ENCODE data around the gene KRTAP29-1. TPM values are rescaled to one million over a fixed set of nuclear protein-coding genes. Genes with fewer than 3 reads are reported as not detected.

The KRTAP29-1 gene
- total RNA-seq, 2 experiments from 2014 or later = not detected

DNA sequence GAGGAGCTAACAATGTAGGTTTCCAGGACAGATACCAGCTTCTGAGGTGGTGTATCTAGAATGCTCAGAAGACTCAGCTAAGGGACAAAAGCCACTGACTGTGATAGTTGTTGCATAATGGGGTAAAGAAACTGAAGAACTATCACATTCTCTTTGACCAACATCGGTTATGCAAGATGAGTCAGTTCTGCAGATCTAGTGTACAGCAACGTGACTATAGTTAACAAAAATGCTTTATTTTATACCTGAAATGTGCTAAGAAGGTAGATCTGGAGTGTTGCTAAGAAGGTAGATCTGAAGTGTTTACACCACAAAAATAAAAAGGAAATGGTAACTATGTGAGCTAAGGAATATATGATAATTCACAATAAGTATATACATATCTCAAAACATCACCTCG is 34.9 kb downstream of the KRTAP29-1 start:
- Mint-ChIP-seq H3K4me1 (ENCODE audit: low read depth) (peaks cover 8% of the 10 kb centered on the region), H3K27me3 (peaks cover 7% of the 10 kb centered on the region), H3K4me3 (no peak overlapping the region), H3K27ac (no peak overlapping the region), H3K9me3 (no peaks in the 10 kb centered on the region), H3K36me3 (ENCODE audit: low read depth) (no peaks in the 10 kb centered on the region)
- H3K27me3 ChIP-seq (ENCODE audit: control insufficient read depth in 1 of 2, insufficient read depth in 2 of 2, low read length in 2 of 2) = no peaks in the 10 kb centered on the region
- H3K4me3 ChIP-seq (ENCODE audit: low read length) = no peak overlapping the region
- no peak overlapping the region for H3K27ac ChIP-seq (ENCODE audit: low read depth in 1 of 2, low read length in 2 of 2)
- no peaks in the 10 kb centered on the region for H3K4me1 ChIP-seq (ENCODE audit: insufficient read depth, low read length)
- TF ChIP-seq, protein P1, sequence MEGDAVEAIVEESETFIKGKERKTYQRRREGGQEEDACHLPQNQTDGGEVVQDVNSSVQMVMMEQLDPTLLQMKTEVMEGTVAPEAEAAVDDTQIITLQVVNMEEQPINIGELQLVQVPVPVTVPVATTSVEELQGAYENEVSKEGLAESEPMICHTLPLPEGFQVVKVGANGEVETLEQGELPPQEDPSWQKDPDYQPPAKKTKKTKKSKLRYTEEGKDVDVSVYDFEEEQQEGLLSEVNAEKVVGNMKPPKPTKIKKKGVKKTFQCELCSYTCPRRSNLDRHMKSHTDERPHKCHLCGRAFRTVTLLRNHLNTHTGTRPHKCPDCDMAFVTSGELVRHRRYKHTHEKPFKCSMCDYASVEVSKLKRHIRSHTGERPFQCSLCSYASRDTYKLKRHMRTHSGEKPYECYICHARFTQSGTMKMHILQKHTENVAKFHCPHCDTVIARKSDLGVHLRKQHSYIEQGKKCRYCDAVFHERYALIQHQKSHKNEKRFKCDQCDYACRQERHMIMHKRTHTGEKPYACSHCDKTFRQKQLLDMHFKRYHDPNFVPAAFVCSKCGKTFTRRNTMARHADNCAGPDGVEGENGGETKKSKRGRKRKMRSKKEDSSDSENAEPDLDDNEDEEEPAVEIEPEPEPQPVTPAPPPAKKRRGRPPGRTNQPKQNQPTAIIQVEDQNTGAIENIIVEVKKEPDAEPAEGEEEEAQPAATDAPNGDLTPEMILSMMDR (IDR thresholded peaks at IDR 0.05) = no peak
- no peak for ATAC-seq (ENCODE audit: poor library complexity)
- no peak for DNase-seq
- ChIA-PET CTCF (no interaction called here), POLR2A (no interaction called here)
- intact Hi-C loops (cut with DNase I, micrococcal nuclease) = no loop called here
- no peaks in the 10 kb centered on the region for H3K36me3 ChIP-seq (ENCODE audit: insufficient read depth, low read length)
- H3K9me3 ChIP-seq (ENCODE audit: control insufficient read depth in 1 of 2, insufficient read depth in 1 of 2, low read length in 2 of 2) = no peaks in the 10 kb centered on the region

DNA sequence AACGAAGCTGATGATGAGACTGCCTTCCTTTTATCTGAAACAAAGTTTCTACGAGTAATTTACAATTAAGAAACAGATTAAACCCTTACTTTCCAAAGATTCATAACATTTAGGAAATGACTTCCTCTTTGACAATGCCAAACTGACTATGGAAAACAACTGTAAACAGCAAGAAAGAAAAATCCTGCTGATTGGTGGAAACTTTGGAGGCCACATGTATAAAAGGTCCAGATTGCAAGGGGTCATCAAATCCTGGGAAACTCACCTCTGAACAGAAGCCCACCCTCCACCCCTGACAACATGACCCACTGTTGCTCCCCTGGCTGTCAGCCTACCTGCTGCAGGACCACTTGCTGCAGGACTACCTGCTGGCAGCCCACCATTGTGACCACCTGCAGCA is 37.6 kb downstream of the KRTAP29-1 start, which contains the start of gene KRTAP9-6:
Gene KRTAP9-6 (plus strand): TSS at position 301 of the 400 bp plus-strand sequence. CDS start 0 bp downstream, at position 301.
- ATAC-seq (ENCODE audit: poor library complexity) (no peak), DNase-seq (no peak)
- TF ChIP-seq, protein P1 (IDR thresholded peaks at IDR 0.05) = no peak
- Mint-ChIP-seq H3K9me3 (no peaks in the 10 kb centered on the region), H3K4me1 (ENCODE audit: low read depth) (peaks cover 29% of the 10 kb centered on the region), H3K27ac (no peak within 1 kb of the TSS), H3K36me3 (ENCODE audit: low read depth) (no peaks in the 10 kb centered on the region), H3K4me3 (no peak within 1 kb of the TSS), H3K27me3 (peaks cover 10% of the 10 kb centered on the region)
- Histone ChIP-seq H3K27ac (ENCODE audit: low read depth in 1 of 2, low read length in 2 of 2) (no peak within 1 kb of the TSS), H3K9me3 (ENCODE audit: control insufficient read depth in 1 of 2, insufficient read depth in 1 of 2, low read length in 2 of 2) (no peaks in the 10 kb centered on the region), H3K36me3 (ENCODE audit: insufficient read depth, low read length) (no peaks in the 10 kb centered on the region), H3K4me1 (ENCODE audit: insufficient read depth, low read length) (no peaks in the 10 kb centered on the region), H3K4me3 (ENCODE audit: low read length) (no peak within 1 kb of the TSS), H3K27me3 (ENCODE audit: control insufficient read depth in 1 of 2, insufficient read depth in 2 of 2, low read length in 2 of 2) (no peaks in the 10 kb centered on the region)
- POLR2A ChIA-PET = no interaction called here
- CTCF ChIA-PET = no interaction called here
- intact Hi-C loops (cut with DNase I, micrococcal nuclease) = no loop called here

DNA sequence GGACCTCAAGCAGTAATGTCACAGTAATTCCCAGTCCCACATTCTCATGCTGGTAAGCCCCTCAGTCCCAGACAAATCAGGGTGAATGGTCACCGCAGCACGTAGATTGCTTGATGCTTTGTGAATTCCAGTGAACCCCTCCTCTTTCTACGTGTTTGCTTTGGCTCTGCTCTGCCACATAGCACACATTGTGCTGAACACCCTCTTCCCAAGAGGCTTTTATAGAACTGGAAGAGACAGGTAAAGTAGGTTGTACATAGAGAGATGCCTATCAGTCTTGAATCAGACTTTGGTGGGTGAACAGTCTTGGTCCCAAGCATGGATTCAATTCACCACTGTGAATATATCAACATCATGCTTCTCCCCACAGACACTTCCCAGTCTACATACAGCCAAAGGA is 38.1 kb downstream of the KRTAP29-1 start:
- Mint-ChIP-seq H3K27me3 (peaks cover 12% of the 10 kb centered on the region), H3K4me1 (ENCODE audit: low read depth) (peaks cover 31% of the 10 kb centered on the region), H3K36me3 (ENCODE audit: low read depth) (no peaks in the 10 kb centered on the region), H3K9me3 (no peaks in the 10 kb centered on the region), H3K4me3 (no peak overlapping the region), H3K27ac (no peak overlapping the region)
- ChIA-PET POLR2A (no interaction called here), CTCF (no interaction called here)
- intact Hi-C loops (cut with DNase I, micrococcal nuclease) = no loop called here
- DNase-seq (no peak), ATAC-seq (ENCODE audit: poor library complexity) (no peak)
- no peaks in the 10 kb centered on the region for H3K36me3 ChIP-seq (ENCODE audit: insufficient read depth, low read length)
- H3K4me3 ChIP-seq (ENCODE audit: low read length) = no peak overlapping the region
- TF ChIP-seq, protein P1 (IDR thresholded peaks at IDR 0.05) = no peak
- no peak overlapping the region for H3K27ac ChIP-seq (ENCODE audit: low read depth in 1 of 2, low read length in 2 of 2)
- H3K9me3 ChIP-seq (ENCODE audit: control insufficient read depth in 1 of 2, insufficient read depth in 1 of 2, low read length in 2 of 2) = no peaks in the 10 kb centered on the region
- H3K4me1 ChIP-seq (ENCODE audit: insufficient read depth, low read length) = no peaks in the 10 kb centered on the region
- H3K27me3 ChIP-seq (ENCODE audit: control insufficient read depth in 1 of 2, insufficient read depth in 2 of 2, low read length in 2 of 2) = no peaks in the 10 kb centered on the region
